VCaP (cell line): ENCODE measurements around the gene SNAPIN.

Source experiments
- H3K27ac ChIP-seq: fragments of 450-650 bp; 2 replicates; pipeline ENCODE4 v1.5.1; 2017
- CTCF ChIP-seq: fragments of 450-650 bp; conservative IDR thresholded peaks from 2 replicates; pipeline ENCODE4 v1.5.1; 2017; ENCODE audit warnings: mild to moderate bottlenecking, moderate library complexity

Gene SNAPIN

GRCh38 chr1:153627715-153628626 is 30.5 kb upstream of the SNAPIN start, which contains the start of gene S100A1:
TSS of gene S100A1 (plus strand) at chr1:153628434. CDS start at chr1:153630522, 2,088 bp downstream.
- H3K27ac ChIP-seq: peak within 1 kb of the TSS; percentile 77
- TF ChIP-seq CTCF: peak; percentile 29

- no peak overlapping the region for H3K27ac ChIP-seq
- TF ChIP-seq CTCF: no peak
Measured at GRCh38 chr1:153628638-153629342, 29.7 kb upstream of the SNAPIN start.

- TF ChIP-seq CTCF: no peak
- H3K27ac ChIP-seq: no peak overlapping the region
Measured at GRCh38 chr1:153629343-153629665, 29.2 kb upstream of the SNAPIN start.

- H3K27ac ChIP-seq: no peak overlapping the region
- TF ChIP-seq CTCF: no peak
Measured at GRCh38 chr1:153629971-153630370, 28.5 kb upstream of the SNAPIN start.

- no peak overlapping the region for H3K27ac ChIP-seq
- TF ChIP-seq CTCF: no peak
Measured at GRCh38 chr1:153630384-153630783, 28.1 kb upstream of the SNAPIN start.

- TF ChIP-seq CTCF: no peak
- H3K27ac ChIP-seq: no peak overlapping the region
Measured at GRCh38 chr1:153631047-153632022, 27.2 kb upstream of the SNAPIN start.
